Measurements from ENCODE around the gene TMEM242. TPM values are rescaled to one million over a fixed set of nuclear protein-coding genes. Genes with fewer than 3 reads are reported as not detected.

Gene TMEM242
- total and polyA plus RNA-seq, 2 donors (not counting 3 experiments of a cell fraction or from before 2014, with no cell fraction given), result 5.3 to 15.5 TPM

DNA sequence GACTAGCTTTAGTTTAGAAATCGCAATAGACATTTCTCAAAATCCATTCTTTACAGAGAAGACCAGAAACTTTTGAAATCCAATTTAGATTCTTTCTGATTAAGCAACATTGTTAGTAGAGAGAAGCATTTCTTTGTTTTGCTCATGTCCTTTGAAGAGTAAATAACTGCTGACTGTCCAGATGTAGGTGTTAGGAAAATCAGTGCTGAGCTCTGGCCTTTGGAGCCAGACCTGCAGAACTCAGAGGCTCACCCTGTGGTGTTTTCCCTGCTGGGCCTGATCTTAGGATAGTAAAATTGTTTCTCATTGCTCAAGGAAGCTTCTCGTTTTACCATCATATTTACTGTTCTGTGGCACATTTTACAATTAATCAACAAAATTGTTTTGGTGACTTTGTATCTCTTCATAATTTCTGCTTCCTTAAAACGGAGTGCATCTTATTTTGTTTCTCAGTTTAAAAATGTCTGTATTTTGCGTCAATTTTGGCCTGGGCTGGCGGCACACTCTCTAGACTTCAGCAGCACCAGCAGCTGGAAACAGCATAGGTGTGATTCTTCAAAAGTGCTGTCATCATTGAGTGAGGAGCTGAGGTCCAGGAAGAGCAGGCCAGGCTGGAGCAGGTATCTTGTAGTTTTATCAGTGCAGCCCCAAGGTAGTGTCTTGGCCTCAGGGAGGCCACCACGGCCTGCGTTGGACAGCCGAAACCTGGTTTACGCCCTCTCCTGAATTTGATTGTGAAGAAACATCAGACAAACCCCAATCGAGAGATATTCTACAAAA lies 49.4 kb upstream of the TMEM242 start:
- H3K9me1 ChIP-seq (replicated peaks; ENCODE audit: control insufficient read depth, extremely low read depth, insufficient read depth, low read length), result no peaks in the 10 kb centered on the region
- BruUV-seq (replicated peaks), result no TSS peak
- peaks cover 0 to 2% of the 10 kb centered on the region in 2 experiments for H3K27me3 ChIP-seq (ENCODE audit: control insufficient read depth in 2 of 2, insufficient read depth in 2 of 2, low read length in 2 of 2)
- no peak overlapping the region for H3K27ac ChIP-seq (ENCODE audit: insufficient read depth, low read depth, low read length)
- no peak overlapping the region for H3K4me2 ChIP-seq (ENCODE audit: insufficient read depth, low read length)
- FAIRE-seq (no peak), DNase-seq (ENCODE audit: low read depth, low spot score) (no peak)
- H3K79me2 ChIP-seq (ENCODE audit: control insufficient read depth, insufficient read depth, low read length), result no peaks in the 10 kb centered on the region
- no peaks in the 10 kb centered on the region for H3K9me3 ChIP-seq (replicated peaks; ENCODE audit: control insufficient read depth, insufficient read depth, low read length)
- no peaks in the 10 kb centered on the region for H3K36me3 ChIP-seq (ENCODE audit: control insufficient read depth in 2 of 2, extremely low read depth in 1 of 2, insufficient read depth in 2 of 2, low read length in 2 of 2)
- POLR2A ChIA-PET, result no interaction called here
- no peak overlapping the region for H3K4me3 ChIP-seq (replicated peaks in 1 of 3; ENCODE audit: insufficient read depth in 1 of 3, low read depth in 1 of 3, low read length in 3 of 3)
- H2AFZ ChIP-seq (ENCODE audit: low read depth, low read length), result no peak overlapping the region
- no peaks in the 10 kb centered on the region for H4K20me1 ChIP-seq (replicated peaks; ENCODE audit: control insufficient read depth, extremely low read depth, insufficient read depth, low read length)
- CTCF ChIA-PET, result interaction anchor here (1.6 kb wide), 1 partner anchor 58 kb away, joined by 5 read pairs; no protein-coding TSS in a partner anchor
- no peak for TF ChIP-seq POLR2AphosphoS5 (IDR thresholded peaks at IDR 0.05; ENCODE audit: insufficient read depth, low read depth, low read length)
- no peak for TF ChIP-seq GATA2 (IDR thresholded peaks at IDR 0.05; ENCODE audit: insufficient read depth, insufficient read length, low read depth, low read length)
- TF ChIP-seq EZH2 (IDR thresholded peaks at IDR 0.05; ENCODE audit: borderline replicate concordance, low read depth, low read length, severe bottlenecking), result no peak
- no peak for TF ChIP-seq MYC (IDR thresholded peaks at IDR 0.05; ENCODE audit: low read depth, low read length)
- TF ChIP-seq, protein P1, sequence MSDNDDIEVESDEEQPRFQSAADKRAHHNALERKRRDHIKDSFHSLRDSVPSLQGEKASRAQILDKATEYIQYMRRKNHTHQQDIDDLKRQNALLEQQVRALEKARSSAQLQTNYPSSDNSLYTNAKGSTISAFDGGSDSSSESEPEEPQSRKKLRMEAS (IDR thresholded peaks at IDR 0.05; ENCODE audit: insufficient read depth, insufficient read length), result no peak
- no peak for TF ChIP-seq JUN (IDR thresholded peaks at IDR 0.05; ENCODE audit: borderline replicate concordance, insufficient read depth, insufficient read length, low read depth)
- no peak for TF ChIP-seq POLR2A (IDR thresholded peaks at IDR 0.05; ENCODE audit: low read depth, low read length)
- no peak for TF ChIP-seq FOS (IDR thresholded peaks at IDR 0.05; ENCODE audit: borderline replicate concordance, insufficient read depth, low read length)
- TF ChIP-seq, protein P2, sequence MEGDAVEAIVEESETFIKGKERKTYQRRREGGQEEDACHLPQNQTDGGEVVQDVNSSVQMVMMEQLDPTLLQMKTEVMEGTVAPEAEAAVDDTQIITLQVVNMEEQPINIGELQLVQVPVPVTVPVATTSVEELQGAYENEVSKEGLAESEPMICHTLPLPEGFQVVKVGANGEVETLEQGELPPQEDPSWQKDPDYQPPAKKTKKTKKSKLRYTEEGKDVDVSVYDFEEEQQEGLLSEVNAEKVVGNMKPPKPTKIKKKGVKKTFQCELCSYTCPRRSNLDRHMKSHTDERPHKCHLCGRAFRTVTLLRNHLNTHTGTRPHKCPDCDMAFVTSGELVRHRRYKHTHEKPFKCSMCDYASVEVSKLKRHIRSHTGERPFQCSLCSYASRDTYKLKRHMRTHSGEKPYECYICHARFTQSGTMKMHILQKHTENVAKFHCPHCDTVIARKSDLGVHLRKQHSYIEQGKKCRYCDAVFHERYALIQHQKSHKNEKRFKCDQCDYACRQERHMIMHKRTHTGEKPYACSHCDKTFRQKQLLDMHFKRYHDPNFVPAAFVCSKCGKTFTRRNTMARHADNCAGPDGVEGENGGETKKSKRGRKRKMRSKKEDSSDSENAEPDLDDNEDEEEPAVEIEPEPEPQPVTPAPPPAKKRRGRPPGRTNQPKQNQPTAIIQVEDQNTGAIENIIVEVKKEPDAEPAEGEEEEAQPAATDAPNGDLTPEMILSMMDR (IDR thresholded peaks at IDR 0.05; ENCODE audit: extremely low read depth in 1 of 2, insufficient read depth in 1 of 2, low read depth in 1 of 2, low read length in 2 of 2), result no peak
- dilution Hi-C loops (cut with MboI; ENCODE audit: extremely low pct_ligation_motif_present, low sequenced_read_pairs) (no loop called here), intact Hi-C loops (cut with micrococcal nuclease) (no loop called here)
- H3K4me1 ChIP-seq (ENCODE audit: control insufficient read depth, extremely low read depth, insufficient read depth, low read length), result no peaks in the 10 kb centered on the region
- no peak overlapping the region for H3K9ac ChIP-seq (replicated peaks; ENCODE audit: extremely low read depth, insufficient read depth, low read length)

All from endothelial cell of umbilical vein (primary cell).